ENCODE data around the gene SETD3.
A peak's percentile ranks its signal among the peaks of the same experiment; 100 is the strongest.

Gene SETD3

GRCh38 chr14:99502989-99503421 lies 22.3 kb upstream of the SETD3 start:
- CTCF ChIA-PET, result no interaction called here
- no peak for TF ChIP-seq CTCF (IDR thresholded peaks at IDR 0.05; ENCODE audit: control extremely low read depth, extremely low read depth, low read depth, missing control alignments)
- no peak for DNase-seq (ENCODE audit: extremely low spot score)
- POLR2A ChIA-PET, result no interaction called here

GRCh38 chr14:99497894-99498293 lies 17.2 kb upstream of the SETD3 start:
- ChIA-PET POLR2A (no interaction called here), CTCF (no interaction called here)
- no peak for DNase-seq (ENCODE audit: extremely low spot score)
- TF ChIP-seq CTCF (IDR thresholded peaks at IDR 0.05; ENCODE audit: control extremely low read depth, extremely low read depth, low read depth, missing control alignments), result no peak

GRCh38 chr14:99497341-99497740 lies 16.7 kb upstream of the SETD3 start:
- CTCF ChIA-PET, result no interaction called here
- DNase-seq (ENCODE audit: extremely low spot score), result no peak
- no peak for TF ChIP-seq CTCF (IDR thresholded peaks at IDR 0.05; ENCODE audit: control extremely low read depth, extremely low read depth, low read depth, missing control alignments)
- POLR2A ChIA-PET, result no interaction called here

- POLR2A ChIA-PET, result interaction anchor here (0.9 kb wide), 1 partner anchor 11 kb away, joined by 3 read pairs; no protein-coding TSS in a partner anchor
- no peak for TF ChIP-seq CTCF (IDR thresholded peaks at IDR 0.05; ENCODE audit: control extremely low read depth, extremely low read depth, low read depth, missing control alignments)
- DNase-seq (ENCODE audit: extremely low spot score), result no peak
- CTCF ChIA-PET, result no interaction called here
Measured at GRCh38 chr14:99484106-99484505, 3.4 kb upstream of the SETD3 start.

GRCh38 chr14:99481745-99482099 lies 1.1 kb upstream of the SETD3 start:
- no peak for TF ChIP-seq CTCF (IDR thresholded peaks at IDR 0.05; ENCODE audit: control extremely low read depth, extremely low read depth, low read depth, missing control alignments)
- ChIA-PET CTCF (interaction anchor here (1.6 kb wide), 1 partner anchor 13 kb away, joined by 3 read pairs; no protein-coding TSS in a partner anchor), POLR2A (interaction anchor here (1.2 to 1.3 kb wide), 2 partner anchors 13 to 17 kb away, joined by 3 to 5 read pairs; no protein-coding TSS in a partner anchor)
- no peak for DNase-seq (ENCODE audit: extremely low spot score)

- no peak for TF ChIP-seq CTCF (IDR thresholded peaks at IDR 0.05; ENCODE audit: control extremely low read depth, extremely low read depth, low read depth, missing control alignments)
- DNase-seq (ENCODE audit: extremely low spot score), result peak; percentile 99
- CTCF ChIA-PET, result interaction anchor here (0.9 to 1.6 kb wide), 3 partner anchors 9 to 13 kb away, joined by 3 to 4 read pairs (median 3); no protein-coding TSS in a partner anchor
- POLR2A ChIA-PET, result interaction anchor here (0.8 to 1.3 kb wide), 4 partner anchors 13 to 203 kb away, joined by 3 to 6 read pairs (median 4); partner anchors contain the start of gene CYP46A1
Measured at GRCh38 chr14:99480917-99481744, 472 bp upstream of the SETD3 start, which contains the start of gene CCNK. Gene CCNK (plus strand): TSS chr14:99481409. CDS start chr14:99492678, 11,269 bp downstream.

All from GM10248 (cell line).